ENCODE data around the gene F2.

The F2 gene

GRCh38 chr11:46731545-46731944 lies 12.5 kb downstream of the F2 start:
- TF ChIP-seq, protein P1, sequence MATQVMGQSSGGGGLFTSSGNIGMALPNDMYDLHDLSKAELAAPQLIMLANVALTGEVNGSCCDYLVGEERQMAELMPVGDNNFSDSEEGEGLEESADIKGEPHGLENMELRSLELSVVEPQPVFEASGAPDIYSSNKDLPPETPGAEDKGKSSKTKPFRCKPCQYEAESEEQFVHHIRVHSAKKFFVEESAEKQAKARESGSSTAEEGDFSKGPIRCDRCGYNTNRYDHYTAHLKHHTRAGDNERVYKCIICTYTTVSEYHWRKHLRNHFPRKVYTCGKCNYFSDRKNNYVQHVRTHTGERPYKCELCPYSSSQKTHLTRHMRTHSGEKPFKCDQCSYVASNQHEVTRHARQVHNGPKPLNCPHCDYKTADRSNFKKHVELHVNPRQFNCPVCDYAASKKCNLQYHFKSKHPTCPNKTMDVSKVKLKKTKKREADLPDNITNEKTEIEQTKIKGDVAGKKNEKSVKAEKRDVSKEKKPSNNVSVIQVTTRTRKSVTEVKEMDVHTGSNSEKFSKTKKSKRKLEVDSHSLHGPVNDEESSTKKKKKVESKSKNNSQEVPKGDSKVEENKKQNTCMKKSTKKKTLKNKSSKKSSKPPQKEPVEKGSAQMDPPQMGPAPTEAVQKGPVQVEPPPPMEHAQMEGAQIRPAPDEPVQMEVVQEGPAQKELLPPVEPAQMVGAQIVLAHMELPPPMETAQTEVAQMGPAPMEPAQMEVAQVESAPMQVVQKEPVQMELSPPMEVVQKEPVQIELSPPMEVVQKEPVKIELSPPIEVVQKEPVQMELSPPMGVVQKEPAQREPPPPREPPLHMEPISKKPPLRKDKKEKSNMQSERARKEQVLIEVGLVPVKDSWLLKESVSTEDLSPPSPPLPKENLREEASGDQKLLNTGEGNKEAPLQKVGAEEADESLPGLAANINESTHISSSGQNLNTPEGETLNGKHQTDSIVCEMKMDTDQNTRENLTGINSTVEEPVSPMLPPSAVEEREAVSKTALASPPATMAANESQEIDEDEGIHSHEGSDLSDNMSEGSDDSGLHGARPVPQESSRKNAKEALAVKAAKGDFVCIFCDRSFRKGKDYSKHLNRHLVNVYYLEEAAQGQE (IDR thresholded peaks at IDR 0.05; ENCODE audit: insufficient read depth in 1 of 2, low read depth in 2 of 2, low read length in 2 of 2) = no peak
- no peak for TF ChIP-seq TAF1 (IDR thresholded peaks at IDR 0.05; ENCODE audit: borderline replicate concordance, insufficient read depth, low read length)
- no peak for TF ChIP-seq SIN3A (IDR thresholded peaks at IDR 0.05; ENCODE audit: borderline replicate concordance, insufficient read depth, low read length)
- TF ChIP-seq POLR2AphosphoS5 (IDR thresholded peaks at IDR 0.05; ENCODE audit: low read depth, low read length) = no peak
- TF ChIP-seq FOXP2 (optimal IDR thresholded peaks at IDR 0.05; ENCODE audit: borderline replicate concordance, extremely low read depth, extremely low read length, insufficient read depth) = no peak

DNA sequence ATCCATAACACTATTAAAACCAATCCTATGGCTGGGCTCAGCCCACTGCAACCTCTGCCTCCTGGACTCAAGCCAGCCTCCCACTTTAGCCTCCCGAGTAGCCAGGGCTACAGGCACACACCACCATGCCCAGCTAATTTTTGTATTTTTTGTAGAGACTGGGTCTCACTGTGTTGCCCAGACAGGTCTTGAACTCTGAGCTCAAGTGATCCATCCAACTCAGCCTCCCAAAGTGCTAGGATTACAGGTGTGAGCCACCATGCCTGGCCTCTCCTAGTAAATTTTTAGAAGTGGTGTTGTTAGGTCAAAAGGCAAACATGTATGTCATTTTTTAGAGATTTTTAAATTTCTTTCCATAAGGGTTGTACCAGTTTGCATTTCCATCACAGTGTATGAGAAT lies 14.2 kb downstream of the F2 start:
- TF ChIP-seq FOXP2 (optimal IDR thresholded peaks at IDR 0.05; ENCODE audit: borderline replicate concordance, extremely low read depth, extremely low read length, insufficient read depth) = no peak
- TF ChIP-seq SIN3A (IDR thresholded peaks at IDR 0.05; ENCODE audit: borderline replicate concordance, insufficient read depth, low read length) = no peak
- TF ChIP-seq, protein P1 (IDR thresholded peaks at IDR 0.05; ENCODE audit: insufficient read depth in 1 of 2, low read depth in 2 of 2, low read length in 2 of 2) = no peak
- no peak for TF ChIP-seq TAF1 (IDR thresholded peaks at IDR 0.05; ENCODE audit: borderline replicate concordance, insufficient read depth, low read length)
- no peak for TF ChIP-seq POLR2AphosphoS5 (IDR thresholded peaks at IDR 0.05; ENCODE audit: low read depth, low read length)

- TF ChIP-seq FOXP2 (optimal IDR thresholded peaks at IDR 0.05; ENCODE audit: borderline replicate concordance, extremely low read depth, extremely low read length, insufficient read depth) (no peak), POLR2AphosphoS5 (IDR thresholded peaks at IDR 0.05; ENCODE audit: low read depth, low read length) (no peak), SIN3A (IDR thresholded peaks at IDR 0.05; ENCODE audit: borderline replicate concordance, insufficient read depth, low read length) (no peak), TAF1 (IDR thresholded peaks at IDR 0.05; ENCODE audit: borderline replicate concordance, insufficient read depth, low read length) (no peak)
- TF ChIP-seq, protein P1 (IDR thresholded peaks at IDR 0.05; ENCODE audit: insufficient read depth in 1 of 2, low read depth in 2 of 2, low read length in 2 of 2) = no peak
Measured at GRCh38 chr11:46736146-46736545, 17.1 kb downstream of the F2 start.

GRCh38 chr11:46736615-46737014 lies 17.6 kb downstream of the F2 start:
- TF ChIP-seq FOXP2 (optimal IDR thresholded peaks at IDR 0.05; ENCODE audit: borderline replicate concordance, extremely low read depth, extremely low read length, insufficient read depth) (no peak), TAF1 (IDR thresholded peaks at IDR 0.05; ENCODE audit: borderline replicate concordance, insufficient read depth, low read length) (no peak), POLR2AphosphoS5 (IDR thresholded peaks at IDR 0.05; ENCODE audit: low read depth, low read length) (no peak), SIN3A (IDR thresholded peaks at IDR 0.05; ENCODE audit: borderline replicate concordance, insufficient read depth, low read length) (no peak)
- TF ChIP-seq, protein P1 (IDR thresholded peaks at IDR 0.05; ENCODE audit: insufficient read depth in 1 of 2, low read depth in 2 of 2, low read length in 2 of 2) = no peak

DNA sequence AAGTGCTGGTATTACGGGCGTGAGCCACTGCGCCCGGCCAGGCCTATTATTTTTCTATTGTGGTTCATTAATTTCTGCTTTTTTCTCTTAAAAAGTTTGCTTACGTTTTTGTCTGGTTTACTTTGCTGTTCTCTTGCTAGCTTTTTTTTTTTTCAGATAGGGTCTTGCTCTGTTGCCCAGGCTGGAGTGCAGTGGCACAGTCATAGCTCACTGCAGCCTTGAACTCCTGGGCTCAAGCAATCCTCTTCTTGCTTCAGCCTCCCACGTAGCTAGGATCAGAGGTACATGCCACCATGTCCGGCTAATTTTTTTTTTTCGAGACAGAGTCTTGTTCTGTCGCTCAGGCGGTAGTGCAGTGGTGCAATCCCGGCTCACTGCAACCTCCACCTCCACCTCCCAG lies 18.7 kb downstream of the F2 start:
- TF ChIP-seq TAF1 (IDR thresholded peaks at IDR 0.05; ENCODE audit: borderline replicate concordance, insufficient read depth, low read length) (no peak), FOXP2 (optimal IDR thresholded peaks at IDR 0.05; ENCODE audit: borderline replicate concordance, extremely low read depth, extremely low read length, insufficient read depth) (no peak), SIN3A (IDR thresholded peaks at IDR 0.05; ENCODE audit: borderline replicate concordance, insufficient read depth, low read length) (no peak), POLR2AphosphoS5 (IDR thresholded peaks at IDR 0.05; ENCODE audit: low read depth, low read length) (no peak)
- TF ChIP-seq, protein P1 (IDR thresholded peaks at IDR 0.05; ENCODE audit: insufficient read depth in 1 of 2, low read depth in 2 of 2, low read length in 2 of 2) = no peak

All from PFSK-1 (cell line).